HepG2 (cell line): Measurements from ENCODE around the gene DNAJB11. TPM values are rescaled to one million over a fixed set of nuclear protein-coding genes. Genes with fewer than 3 reads are reported as not detected.

Source experiments
- ATAC-seq: fragments of 200-7000 bp; cut with Tn5 transposase; 3 replicates; pipeline ENCODE4 v1.9.1; 2020; ENCODE audit warnings: mild to moderate bottlenecking, moderate library complexity
- BruUV-seq: library from RNA; stranded (reverse); fragments of 400-500 nt; replicated peaks from 2 replicates; lab custom pipeline; 2021; lab: Mats Ljungman, UMichigan
- CTCF ChIA-PET: fragments of 300-600 bp; formaldehyde crosslinking; extraction: SDS; loops from one replicate; lab custom pipeline; 2021; ENCODE audit warnings: low total read pairs, inconsistent platforms, low intra/inter-chr PET ratio; lab: Yijun Ruan, JAX
- POLR2A ChIA-PET: fragments of 350-600 bp; sonication (Branson Sonifier 250); formaldehyde crosslinking; loops from one replicate; lab custom pipeline; 2020; ENCODE audit warnings: antibody characterized with exemption, inconsistent platforms; lab: Yijun Ruan, JAX
- DNase-seq: peaks from one replicate; pipeline ENCODE4 v3.0.0-alpha.2; 2015; ENCODE audit warnings: low spot score
- FAIRE-seq: peaks from 3 replicates; lab custom pipeline; 2011; peaks lifted over from hg19 to GRCh38; lab: Jason Lieb, UNC
- H2AFZ ChIP-seq: one replicate; pipeline ENCODE4 v1.6.1; 2011; ENCODE audit warnings: low read length, inconsistent platforms
- H3K27ac ChIP-seq: fragments of 300-600 bp; 3 replicates; pipeline ENCODE4 v1.8.0; 2011; ENCODE audit warnings: mixed run types, mild to moderate bottlenecking, mixed read lengths, low read length, inconsistent platforms; ENCODE audit not compliant: insufficient read depth; ENCODE audit errors: extremely low read length
- H3K27me3 ChIP-seq, 2 experiments: fragments of 200-600 bp in 1 of 2; 2 replicates in 1 of 2; 3 replicates in 1 of 2; pipeline versions ENCODE4 v1.6.0 to v1.8.0; 2011; ENCODE audit warnings: low read length in 2 of 2, mild to moderate bottlenecking in 2 of 2, moderate library complexity in 2 of 2, inconsistent platforms in 1 of 2; ENCODE audit not compliant: insufficient read depth in 2 of 2, control insufficient read depth in 1 of 2
- H3K36me3 ChIP-seq, 2 experiments: fragments of 200-600 bp in 1 of 2; replicated peaks in 1 of 2; 2 replicates in 1 of 2; 3 replicates in 1 of 2; pipeline versions ENCODE4 v1.5.1 to v1.8.0; 2011; ENCODE audit warnings: low read length in 2 of 2, inconsistent platforms in 1 of 2; ENCODE audit not compliant: insufficient read depth in 2 of 2, control insufficient read depth in 1 of 2
- H3K4me1 ChIP-seq: 2 replicates; pipeline ENCODE4 v1.5.1; 2012; ENCODE audit warnings: low read length, inconsistent platforms; ENCODE audit not compliant: insufficient read depth
- H3K4me2 ChIP-seq: 2 replicates; pipeline ENCODE4 v1.6.0; 2011; ENCODE audit warnings: low read depth, low read length, inconsistent platforms
- H3K4me3 ChIP-seq, 3 experiments: fragments of 200-600 bp in 1 of 3; sonication (generic), shearing (Covaris generic) in 1 of 3; replicated peaks in 1 of 3; 2 replicates each; pipeline ENCODE4 v1.5.1; 2011 to 2016; ENCODE audit warnings: low read length in 3 of 3, inconsistent platforms in 2 of 3, low read depth in 2 of 3, mild to moderate bottlenecking in 2 of 3, control low read depth in 1 of 3, mixed read lengths in 1 of 3; ENCODE audit not compliant: insufficient read depth in 1 of 3
- H3K79me2 ChIP-seq: one replicate; pipeline ENCODE4 v1.6.1; 2011; ENCODE audit warnings: low read length, inconsistent platforms; ENCODE audit not compliant: insufficient read depth
- H3K9ac ChIP-seq: 2 replicates; pipeline ENCODE4 v1.6.0; 2011; ENCODE audit warnings: mild to moderate bottlenecking, low read depth, low read length, inconsistent platforms; ENCODE audit not compliant: insufficient read depth
- H3K9me3 ChIP-seq: 2 replicates; pipeline ENCODE4 v1.5.1; 2012; ENCODE audit warnings: mild to moderate bottlenecking, low read length
- H4K20me1 ChIP-seq: 2 replicates; pipeline ENCODE4 v1.6.0; 2011; ENCODE audit warnings: inconsistent platforms, mild to moderate bottlenecking, low read length, moderate library complexity; ENCODE audit not compliant: insufficient read depth
- ATF2 ChIP-seq: sonication (generic); formaldehyde crosslinking; IDR thresholded peaks from 2 replicates; pipeline ENCODE4 v1.4.0; 2020; ENCODE audit warnings: missing genetic modification reagents
- CREBL2 ChIP-seq: sonication (generic); formaldehyde crosslinking; IDR thresholded peaks from 2 replicates; pipeline ENCODE4 v1.8.1; 2023; ENCODE audit warnings: missing genetic modification reagents, mild to moderate bottlenecking, borderline replicate concordance
- HES4 ChIP-seq: sonication (generic); formaldehyde crosslinking; IDR thresholded peaks from 2 replicates; pipeline ENCODE4 v1.9.0; 2021; ENCODE audit warnings: mild to moderate bottlenecking, missing genetic modification reagents, borderline replicate concordance
- MYC ChIP-seq: sonication (generic); formaldehyde crosslinking; IDR thresholded peaks from 2 replicates; pipeline ENCODE4 v1.9.0; 2021; ENCODE audit warnings: missing genetic modification reagents, borderline replicate concordance
- MYPOP ChIP-seq: sonication (generic); formaldehyde crosslinking; IDR thresholded peaks from 2 replicates; pipeline ENCODE4 v1.8.1; 2023; ENCODE audit warnings: mild to moderate bottlenecking, moderate library complexity, missing genetic modification reagents
- PAXIP1 ChIP-seq: sonication (generic); formaldehyde crosslinking; conservative IDR thresholded peaks from 2 replicates; pipeline ENCODE4 v1.4.0; 2020; ENCODE audit warnings: mild to moderate bottlenecking, missing genetic modification reagents, moderate library complexity
- RFX1 ChIP-seq: fragments of 450-650 bp; IDR thresholded peaks from 2 replicates; pipeline ENCODE4 v1.6.1; 2017
- ZEB1 ChIP-seq: IDR thresholded peaks from 2 replicates; pipeline ENCODE4 v1.6.1; 2012; ENCODE audit warnings: mild to moderate bottlenecking, low read depth, inconsistent platforms; ENCODE audit not compliant: insufficient replicate concordance
- ZNF678 ChIP-seq: sonication (generic); formaldehyde crosslinking; IDR thresholded peaks from 2 replicates; pipeline ENCODE4 v1.4.0; 2020; ENCODE audit warnings: mild to moderate bottlenecking, missing genetic modification reagents
- ZNF749 ChIP-seq: sonication (generic); formaldehyde crosslinking; IDR thresholded peaks from 2 replicates; pipeline ENCODE4 v1.8.0; 2022; ENCODE audit warnings: mild to moderate bottlenecking, missing genetic modification reagents, moderate library complexity, borderline replicate concordance
- ZSCAN22 ChIP-seq: sonication (generic); formaldehyde crosslinking; IDR thresholded peaks from 2 replicates; pipeline ENCODE4 v1.4.0; 2020; ENCODE audit warnings: mild to moderate bottlenecking, missing genetic modification reagents
- WGBS: methylation state at CpG from one replicate; pipeline ENCODE4 v1.1.6; 2017; ENCODE audit warnings: low lambda C conversion rate; 5-methylcytosine and 5-hydroxymethylcytosine counted together
- in situ Hi-C: cut with HindIII; loops from 2 replicates; pipeline ENCODE4 v1.10.0; 2017; ENCODE audit warnings: low pct_unique_long_range_greater_than_20kb; ENCODE audit not compliant: extremely low pct_ligation_motif_present
- intact Hi-C: fragments of 100-400 bp; cut with micrococcal nuclease; formaldehyde crosslinking; loops from one replicate; pipeline ENCODE4 v1.10.0; 2022; ENCODE audit not compliant: unreplicated experiment
- polyA plus RNA-seq, 8 experiments: library from polyadenylated mRNA; depleted of rRNA in 3 of 8; stranded (reverse) in 7 of 8; unstranded in 1 of 8; fragments of >200 nt; fragmentation: Illumina TruSeq in 4 of 8; extraction: Trizol in 4 of 8; gene quantifications; 2 replicates each; pipeline versions ENCODE4 v1.2.1 to v1.2.3, GENCODE V29; 2011 to 2016; ENCODE audit warnings: low read depth in 4 of 8, missing spikeins in 1 of 8, mixed read lengths in 1 of 8; ENCODE audit not compliant: insufficient read depth in 1 of 8
- total RNA-seq, 5 experiments: library from RNA; depleted of rRNA; stranded (reverse); fragments of >200 nt; fragmentation: Illumina TruSeq; extraction: Trizol; gene quantifications; 2 replicates each; pipeline ENCODE4 v1.2.3, GENCODE V29; 2016; ENCODE audit warnings: low read depth in 1 of 5

DNAJB11 gene
- total and polyA plus RNA-seq, 2 of the 13 experiments (the other 11 are each of a cell fraction or from before 2014, with no cell fraction given): 41.0 to 132 TPM

GRCh38 chr3:186536883-186537844 is 33.4 kb upstream of the DNAJB11 start (continued):
- TF ChIP-seq CREBL2 (CRISPR knock-in tag) (no peak), ZSCAN22 (no peak)

GRCh38 chr3:186538779-186539178 is 31.7 kb upstream of the DNAJB11 start:
- no peak overlapping the region for H3K4me2 ChIP-seq
- no TSS peak for BruUV-seq
- 88% methylated on average over 3 of the region's 3 CpGs for WGBS
- peaks cover 18% of the 10 kb centered on the region for H3K4me1 ChIP-seq
- no peaks in the 10 kb centered on the region for H3K79me2 ChIP-seq
- intact Hi-C loops (no loop called here), in situ Hi-C loops (no loop called here)
- H3K9ac ChIP-seq: no peak overlapping the region
- no peak overlapping the region for H3K4me3 ChIP-seq
- ATAC-seq (no peak), DNase-seq (no peak), FAIRE-seq (no peak)
- H3K27ac ChIP-seq: no peak overlapping the region
- H3K9me3 ChIP-seq: no peaks in the 10 kb centered on the region
- no peaks in the 10 kb centered on the region for H4K20me1 ChIP-seq
- CTCF ChIA-PET: interaction anchor here (1.7 kb wide), 1 partner anchor 296 kb away, joined by 12 read pairs; no protein-coding TSS in a partner anchor
- POLR2A ChIA-PET: interaction anchor here (1.6 kb wide), 1 partner anchor 18 kb away, joined by 3 read pairs; no protein-coding TSS in a partner anchor
- H3K27me3 ChIP-seq: no peaks in the 10 kb centered on the region
- no peak overlapping the region for H2AFZ ChIP-seq
- no peaks in the 10 kb centered on the region for H3K36me3 ChIP-seq
- TF ChIP-seq ZEB1 (no peak), ATF2 (CRISPR knock-in tag) (no peak), MYPOP (CRISPR knock-in tag) (no peak), ZNF678 (CRISPR knock-in tag) (no peak), PAXIP1 (CRISPR knock-in tag) (no peak), ZNF749 (CRISPR knock-in tag) (no peak), HES4 (CRISPR knock-in tag) (no peak), MYC (CRISPR knock-in tag) (no peak), RFX1 (no peak)
